Effector memory CD8-positive, alpha-beta T cell (primary cell): ENCODE results near the gene KCNN4.

Experiments used
- ATAC-seq: fragments of 150-1000 bp; cut with Tn5 transposase; replicated peaks from 2 replicates; pipeline ENCODE4 v1.10.0; 2021; ENCODE audit warnings: mild to moderate bottlenecking, moderate library complexity
- DNase-seq, 3 experiments: peaks; one replicate each; pipeline ENCODE4 v3.0.0; 2021
- H3K27ac Mint-ChIP-seq, 2 donors: one replicate each; pipeline ENCODE4 v1.8.0; 2022; ENCODE audit warnings: mild to moderate bottlenecking in 2 of 2, mixed read lengths in 2 of 2, moderate library complexity in 2 of 2
- H3K27me3 Mint-ChIP-seq, 2 donors: one replicate each; pipeline ENCODE4 v1.8.0; 2022; ENCODE audit warnings: mixed read lengths in 2 of 2
- H3K36me3 Mint-ChIP-seq: one replicate; pipeline ENCODE4 v1.8.0; 2022; ENCODE audit warnings: mild to moderate bottlenecking, moderate library complexity, mixed read lengths; ENCODE audit not compliant: insufficient read depth
- H3K4me1 Mint-ChIP-seq, 2 donors: one replicate each; pipeline ENCODE4 v1.8.0; 2022; ENCODE audit warnings: low read depth in 2 of 2, mixed read lengths in 2 of 2
- H3K4me3 Mint-ChIP-seq, 2 donors: one replicate each; pipeline ENCODE4 v1.8.0; 2022; ENCODE audit warnings: mild to moderate bottlenecking in 2 of 2, mixed read lengths in 2 of 2, moderate library complexity in 2 of 2
- H3K9me3 Mint-ChIP-seq, 2 donors: one replicate each; pipeline ENCODE4 v1.8.0; 2022; ENCODE audit warnings: mixed read lengths in 2 of 2

KCNN4 gene

DNA sequence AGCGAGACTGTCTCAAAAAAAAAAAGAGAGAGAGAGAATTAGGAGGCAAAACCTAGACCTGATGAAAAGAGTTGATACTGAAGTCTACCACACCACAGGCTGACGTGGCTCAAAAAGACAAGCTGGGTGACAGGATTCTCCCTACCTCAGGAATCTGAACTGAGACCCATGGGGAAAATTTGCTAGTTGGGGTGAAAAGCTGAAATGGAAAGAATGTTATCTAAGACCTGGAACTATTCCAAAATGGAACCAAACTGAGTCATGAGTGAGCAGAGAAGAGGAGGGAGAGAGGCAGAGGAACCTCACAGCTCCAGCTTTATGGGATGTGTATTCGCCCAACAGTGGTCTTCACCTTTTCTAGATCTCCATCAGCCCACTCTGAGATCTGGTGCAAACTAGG, 37.7 kb downstream of the KCNN4 start:
- Mint-ChIP-seq H3K9me3 (no peaks in the 10 kb centered on the region), H3K4me1 (peaks cover 7 to 16% of the 10 kb centered on the region in 2 donors), H3K4me3 (no peak overlapping the region), H3K36me3 (peaks cover 67% of the 10 kb centered on the region), H3K27ac (no peak overlapping the region), H3K27me3 (no peaks in the 10 kb centered on the region)
- no peak for DNase-seq
- no peak for ATAC-seq

DNA sequence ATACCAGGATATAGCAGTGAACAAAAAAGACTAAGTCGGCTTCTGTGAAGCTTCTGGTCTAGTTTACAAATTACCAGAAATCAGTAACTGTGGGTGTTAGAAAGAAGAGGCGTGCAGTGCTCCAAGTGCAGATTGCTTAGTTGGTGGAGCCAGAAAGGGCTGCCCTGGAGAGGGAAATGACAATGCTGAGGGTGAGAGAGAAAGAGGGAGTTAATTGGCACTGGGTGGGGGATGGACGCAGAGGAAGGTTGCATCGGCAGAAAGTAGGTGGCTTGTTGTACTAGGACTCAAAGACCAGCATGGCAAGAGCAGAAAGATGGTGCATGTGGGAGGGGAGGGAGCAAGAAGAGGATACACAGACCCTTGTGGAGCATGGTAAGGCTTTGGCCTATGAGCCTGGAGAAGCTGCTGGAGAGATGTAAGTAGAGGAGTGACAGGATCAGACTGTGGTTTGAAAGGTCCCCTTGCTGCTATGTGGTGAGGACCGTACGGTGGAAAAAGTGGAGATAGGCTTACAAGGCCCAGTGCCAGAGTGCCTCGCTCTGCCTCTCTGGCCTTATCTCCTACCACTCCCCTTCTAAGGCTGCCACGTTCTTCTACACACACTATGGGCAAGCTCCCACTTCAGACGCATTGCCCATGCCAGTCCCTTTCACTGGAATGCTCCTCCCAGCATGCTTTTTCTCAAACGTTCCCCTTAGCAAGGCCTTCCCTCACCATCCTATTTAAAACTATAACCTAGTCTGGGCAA, 39.5 kb downstream of the KCNN4 start:
- H3K4me1 Mint-ChIP-seq = peaks cover 4 to 21% of the 10 kb centered on the region in 2 donors
- ATAC-seq = no peak
- no peak overlapping the region for H3K4me3 Mint-ChIP-seq
- peak overlapping the region in 1 of 2 donors; percentile 92 for H3K27ac Mint-ChIP-seq
- DNase-seq = no peak
- H3K36me3 Mint-ChIP-seq = peaks cover 53% of the 10 kb centered on the region
- no peaks in the 10 kb centered on the region for H3K27me3 Mint-ChIP-seq
- H3K9me3 Mint-ChIP-seq = no peaks in the 10 kb centered on the region

DNA sequence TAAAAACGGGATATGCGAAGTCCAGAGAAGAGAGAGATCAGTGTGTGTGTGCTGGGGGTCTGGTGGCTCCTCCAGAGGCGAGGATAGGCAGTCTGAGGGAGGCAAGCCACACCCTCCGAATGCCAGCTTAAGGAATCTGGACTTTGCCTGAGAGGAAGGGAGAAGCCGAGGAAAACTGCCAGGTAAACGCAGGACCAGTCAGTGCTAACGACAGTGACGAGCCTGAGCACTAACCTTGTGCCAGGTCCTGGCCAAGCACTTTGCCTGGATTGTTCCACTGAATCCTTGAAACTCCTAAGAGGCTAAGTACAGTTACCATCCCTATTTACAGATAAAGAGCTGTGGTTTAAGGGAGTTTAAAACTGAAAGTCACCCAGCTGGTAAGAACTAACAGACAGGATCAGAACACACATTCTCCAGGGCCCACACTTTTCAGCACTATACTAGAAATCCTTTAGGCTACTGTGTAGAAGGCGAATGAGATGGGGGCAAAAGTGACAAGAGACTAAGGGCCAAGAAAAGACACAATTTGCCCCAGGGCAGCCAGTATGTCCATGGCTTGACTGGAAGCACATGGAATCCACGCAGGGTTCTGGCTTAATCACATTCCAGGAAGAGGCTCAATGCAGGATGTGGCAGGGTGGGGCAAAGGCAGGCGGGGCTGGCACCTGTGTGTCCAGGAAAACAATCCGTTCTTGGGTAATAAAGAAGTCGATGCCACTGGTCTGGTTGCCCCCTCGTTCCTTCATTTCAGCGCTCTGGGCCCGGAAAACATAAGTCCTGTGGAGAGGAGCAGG, 41.1 kb downstream of the KCNN4 start:
- H3K36me3 Mint-ChIP-seq = peaks cover 50% of the 10 kb centered on the region
- no peak for DNase-seq
- H3K4me3 Mint-ChIP-seq = peak overlapping the region in 1 of 2 donors; percentile 11
- peak overlapping the region; percentile 78 to 87 for H3K27ac Mint-ChIP-seq
- ATAC-seq = no peak
- no peaks in the 10 kb centered on the region for H3K27me3 Mint-ChIP-seq
- H3K4me1 Mint-ChIP-seq = peaks cover 4 to 21% of the 10 kb centered on the region in 2 donors
- H3K9me3 Mint-ChIP-seq = no peaks in the 10 kb centered on the region

DNA sequence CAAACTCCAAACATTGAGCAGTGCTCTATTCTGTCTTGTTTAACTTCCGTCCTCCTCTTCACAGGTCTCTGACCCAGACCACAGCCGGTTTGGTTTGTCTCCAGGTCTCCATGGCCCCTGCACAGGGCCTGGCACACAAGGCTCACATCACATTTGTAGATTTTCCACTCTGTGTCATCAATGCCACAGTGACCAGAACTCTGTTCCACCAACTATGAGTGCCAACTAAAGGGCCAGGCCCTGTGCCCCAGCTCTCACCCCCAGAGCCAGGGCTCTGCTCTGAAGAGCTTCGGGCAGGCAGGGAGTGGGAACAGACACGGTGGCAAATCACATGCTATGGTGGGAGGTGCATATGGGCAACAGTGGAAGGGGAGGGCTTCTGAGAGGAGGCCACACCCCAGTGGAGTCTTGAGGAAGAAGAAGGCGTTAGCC, 42.0 kb downstream of the KCNN4 start:
- ATAC-seq (peak; percentile 48), DNase-seq (peak in 1 of 3 experiments; percentile 10)
- H3K9me3 Mint-ChIP-seq = no peaks in the 10 kb centered on the region
- H3K27ac Mint-ChIP-seq = peak overlapping the region; percentile 78 to 87
- peaks cover 4 to 21% of the 10 kb centered on the region in 2 donors for H3K4me1 Mint-ChIP-seq
- no peaks in the 10 kb centered on the region for H3K27me3 Mint-ChIP-seq
- peak overlapping the region in 1 of 2 donors; percentile 11 for H3K4me3 Mint-ChIP-seq
- H3K36me3 Mint-ChIP-seq = peaks cover 46% of the 10 kb centered on the region

DNA sequence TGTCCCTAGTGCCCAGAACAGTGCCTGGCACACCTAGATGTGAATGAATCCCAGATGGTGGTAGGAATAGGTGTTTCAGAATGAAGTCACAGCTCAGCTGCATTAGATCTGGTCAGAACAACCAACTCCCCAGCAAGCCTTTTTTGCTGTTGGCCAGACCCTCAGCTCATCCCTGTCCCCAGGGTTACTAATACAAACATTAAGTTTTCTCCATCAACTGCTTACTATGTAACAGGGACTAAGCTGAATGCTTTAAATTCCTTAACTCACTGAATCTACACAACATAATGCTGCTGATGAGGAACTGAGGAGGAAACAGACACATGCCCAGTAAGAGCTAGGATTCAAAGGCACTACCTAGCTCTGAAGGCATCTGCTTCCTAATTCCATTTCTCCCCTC, 44.8 kb downstream of the KCNN4 start:
- Mint-ChIP-seq H3K4me3 (no peak overlapping the region), H3K27ac (peak overlapping the region; percentile 11 to 78)
- ATAC-seq = no peak

DNA sequence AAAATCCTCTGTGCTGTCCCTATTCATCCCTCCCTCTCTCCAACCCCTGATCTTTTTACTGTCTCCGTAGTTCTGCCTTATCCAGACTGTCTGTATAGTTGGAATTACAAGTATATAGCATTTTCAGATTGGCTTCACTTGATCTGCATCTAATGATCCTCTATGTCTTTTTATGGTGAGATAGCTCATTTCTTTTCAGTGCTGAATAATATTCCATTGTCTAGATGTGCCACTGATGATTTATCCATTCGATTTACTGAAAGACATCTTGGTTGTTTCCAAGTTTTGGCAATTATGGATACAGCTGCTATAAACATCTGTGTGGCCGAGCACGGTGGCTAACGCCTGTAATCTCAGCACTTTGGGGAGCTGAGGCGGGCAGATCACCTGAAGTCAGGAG, 45.8 kb downstream of the KCNN4 start:
- H3K4me3 Mint-ChIP-seq = no peak overlapping the region
- H3K4me1 Mint-ChIP-seq = peaks cover 4 to 26% of the 10 kb centered on the region in 2 donors
- DNase-seq = no peak
- H3K27ac Mint-ChIP-seq = peak overlapping the region in 1 of 2 donors; percentile 80
- no peaks in the 10 kb centered on the region for H3K27me3 Mint-ChIP-seq
- no peaks in the 10 kb centered on the region for H3K9me3 Mint-ChIP-seq
- H3K36me3 Mint-ChIP-seq = peaks cover 23% of the 10 kb centered on the region
- ATAC-seq = no peak

More for the DNA sequence above, 44.8 kb downstream of the KCNN4 start:
- Mint-ChIP-seq H3K36me3 (peaks cover 31% of the 10 kb centered on the region), H3K27me3 (no peaks in the 10 kb centered on the region), H3K4me1 (peaks cover 4 to 26% of the 10 kb centered on the region in 2 donors), H3K9me3 (no peaks in the 10 kb centered on the region)
- DNase-seq = no peak

DNA sequence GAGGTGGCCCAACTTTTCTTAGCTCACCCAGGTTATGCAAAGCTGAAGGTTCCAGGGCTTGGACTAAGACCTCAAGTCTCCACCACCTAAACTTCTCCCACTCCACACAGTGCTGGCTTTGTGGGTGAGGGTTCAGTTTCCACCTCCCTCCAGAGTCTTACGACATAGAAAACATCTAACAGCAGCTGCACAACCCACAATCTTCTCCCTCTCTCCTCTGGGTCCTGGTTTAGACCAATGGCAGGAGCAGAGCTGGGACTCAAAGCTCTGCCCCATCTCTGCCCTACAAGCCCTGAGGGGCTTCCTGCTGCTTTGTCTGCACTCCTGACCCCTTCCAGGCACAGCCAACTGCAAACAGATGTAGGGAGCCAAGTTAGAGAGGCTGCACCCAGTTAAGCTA, 48.9 kb downstream of the KCNN4 start:
- Mint-ChIP-seq H3K9me3 (no peaks in the 10 kb centered on the region), H3K27ac (peak overlapping the region; percentile 53 to 71), H3K27me3 (no peaks in the 10 kb centered on the region), H3K4me3 (no peak overlapping the region), H3K4me1 (peaks cover 0 to 11% of the 10 kb centered on the region in 2 donors), H3K36me3 (peaks cover 21% of the 10 kb centered on the region)
- no peak for ATAC-seq
- DNase-seq = no peak

DNA sequence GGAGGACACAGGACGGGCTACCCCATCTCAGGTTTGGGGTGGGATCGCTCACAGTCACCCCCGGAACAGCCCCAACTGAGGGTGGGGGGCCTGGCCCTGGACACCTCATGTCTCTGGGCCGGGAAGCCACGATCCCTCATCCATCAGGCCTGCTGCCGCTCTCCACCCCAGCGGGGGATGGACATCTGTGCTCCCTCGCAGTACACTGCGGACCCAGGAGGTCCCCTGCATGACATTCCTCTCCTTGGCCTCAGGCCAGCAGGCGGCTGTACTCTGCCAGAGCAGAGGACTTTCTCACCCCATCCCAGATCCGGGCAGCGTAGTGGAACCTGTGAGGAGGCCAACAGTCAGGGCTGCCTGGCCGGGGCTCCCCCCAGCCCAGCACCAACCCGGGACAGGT, 49.4 kb downstream of the KCNN4 start:
- Mint-ChIP-seq H3K36me3 (peaks cover 21% of the 10 kb centered on the region), H3K4me1 (peaks cover 0 to 6% of the 10 kb centered on the region in 2 donors), H3K27ac (peak overlapping the region in 1 of 2 donors; percentile 53), H3K27me3 (no peaks in the 10 kb centered on the region), H3K4me3 (no peak overlapping the region), H3K9me3 (no peaks in the 10 kb centered on the region)
- ATAC-seq (no peak), DNase-seq (no peak)

DNA sequence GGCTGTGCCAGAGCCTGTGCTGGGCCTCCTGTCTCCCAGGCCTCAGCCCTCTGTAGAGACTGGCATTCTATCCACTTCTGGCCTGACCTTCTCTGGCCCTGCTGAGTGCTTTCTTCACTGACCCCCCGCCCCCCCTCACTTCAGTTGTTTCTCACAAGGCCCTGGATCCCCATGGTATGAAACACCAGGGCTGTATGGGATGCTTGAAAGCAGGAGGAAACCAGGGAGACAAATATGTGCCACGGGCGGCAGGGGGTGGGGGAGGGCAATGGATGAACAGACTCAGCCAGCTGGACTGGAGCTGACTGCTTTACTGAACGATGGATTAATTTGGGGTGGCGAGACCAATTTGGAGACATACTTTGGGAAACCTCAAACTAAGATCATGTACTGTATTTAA, 50.9 kb downstream of the KCNN4 start:
- H3K36me3 Mint-ChIP-seq = peaks cover 15% of the 10 kb centered on the region
- peak overlapping the region in 1 of 2 donors; percentile 20 for H3K27ac Mint-ChIP-seq

DNA sequence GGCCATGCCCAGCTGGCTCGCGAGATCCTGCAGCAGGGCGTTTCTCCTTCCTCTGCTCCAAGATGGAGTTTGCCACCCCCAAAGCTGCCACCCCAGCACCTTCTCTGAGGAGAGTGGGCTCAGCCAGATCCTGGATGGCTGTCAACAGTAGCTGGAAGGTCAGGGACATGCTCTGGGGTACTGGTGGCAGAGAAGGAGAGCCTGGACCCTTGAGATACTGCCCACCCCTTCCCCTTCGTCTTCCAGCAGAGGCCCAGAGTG, 53.2 kb downstream of the KCNN4 start:
- no peak overlapping the region for H3K27ac Mint-ChIP-seq
- peaks cover 0 to 5% of the 10 kb centered on the region in 2 donors for H3K4me1 Mint-ChIP-seq
- H3K36me3 Mint-ChIP-seq = peaks cover 11% of the 10 kb centered on the region
- DNase-seq (no peak), ATAC-seq (no peak)
- no peaks in the 10 kb centered on the region for H3K27me3 Mint-ChIP-seq
- no peaks in the 10 kb centered on the region for H3K9me3 Mint-ChIP-seq
- H3K4me3 Mint-ChIP-seq = no peak overlapping the region

More for the DNA sequence above, 50.9 kb downstream of the KCNN4 start:
- Mint-ChIP-seq H3K4me1 (peaks cover 0 to 5% of the 10 kb centered on the region in 2 donors), H3K9me3 (no peaks in the 10 kb centered on the region), H3K27me3 (no peaks in the 10 kb centered on the region), H3K4me3 (no peak overlapping the region)
- ATAC-seq = no peak
- DNase-seq = no peak

DNA sequence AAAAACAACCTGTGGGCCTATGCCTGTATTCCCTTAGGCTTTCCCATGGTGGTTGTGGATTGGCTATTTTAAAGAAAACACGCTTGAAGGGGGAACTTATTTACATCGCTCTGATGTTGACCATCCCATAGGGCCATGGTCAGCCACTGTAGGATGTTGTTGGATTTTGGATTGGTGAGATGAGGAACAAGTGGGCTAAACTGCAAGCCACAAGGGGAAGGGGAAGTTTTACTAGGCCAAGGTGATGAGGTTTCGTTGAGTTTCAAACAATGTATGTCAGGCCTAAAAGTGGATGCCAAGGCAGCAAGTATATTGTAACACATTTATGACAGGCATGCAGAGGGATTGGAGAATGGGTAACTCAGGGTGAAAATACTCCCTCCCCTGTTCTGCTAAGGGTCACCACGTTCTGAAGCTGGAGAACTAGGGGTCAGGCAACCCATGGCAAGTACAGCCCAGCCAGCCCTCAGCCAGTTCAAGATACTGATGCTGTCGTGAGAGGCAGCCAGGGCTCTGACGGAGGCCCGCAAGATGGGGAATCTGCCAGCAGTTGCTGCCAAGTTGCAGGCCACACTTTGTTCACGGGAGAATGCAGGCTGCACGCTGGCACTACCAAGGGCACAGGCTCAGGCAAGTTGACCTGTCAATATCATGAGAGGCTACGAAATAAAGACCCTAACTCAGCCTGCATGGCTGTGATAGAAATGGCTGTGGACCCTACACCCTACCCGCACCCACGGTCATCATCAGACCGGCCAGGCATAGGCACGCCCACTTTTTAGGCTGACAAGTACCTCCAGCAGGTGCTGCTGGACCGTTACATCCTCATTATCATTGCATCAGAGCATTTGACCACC, 53.8 kb downstream of the KCNN4 start:
- H3K27ac Mint-ChIP-seq = peak overlapping the region in 1 of 2 donors; percentile 28
- peaks cover 7% of the 10 kb centered on the region for H3K36me3 Mint-ChIP-seq
- no peaks in the 10 kb centered on the region for H3K9me3 Mint-ChIP-seq
- H3K27me3 Mint-ChIP-seq = no peaks in the 10 kb centered on the region
- H3K4me1 Mint-ChIP-seq = peaks cover 0 to 2% of the 10 kb centered on the region in 2 donors
- H3K4me3 Mint-ChIP-seq = no peak overlapping the region
- ATAC-seq (no peak), DNase-seq (no peak)

DNA sequence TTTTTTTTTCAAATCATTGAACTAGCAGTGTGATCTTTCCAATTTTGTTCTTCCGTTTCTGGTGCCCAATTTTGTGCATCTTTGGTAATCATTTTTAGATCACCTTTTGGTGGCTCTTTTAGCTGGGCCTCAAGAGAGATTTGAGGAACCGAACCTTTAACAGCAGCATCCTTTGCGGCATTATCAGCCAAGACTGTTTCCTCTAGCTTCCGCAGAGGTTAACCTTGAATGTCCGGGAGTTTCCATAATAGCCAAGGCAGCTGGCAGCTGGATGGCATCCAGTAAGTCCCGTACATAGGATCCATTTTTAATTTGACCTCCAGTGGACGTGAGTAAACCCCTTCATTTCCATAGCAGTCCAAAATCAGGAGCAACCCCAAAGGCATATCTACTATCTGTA, 55.3 kb downstream of the KCNN4 start:
- Mint-ChIP-seq H3K4me3 (no peak overlapping the region), H3K4me1 (no peaks in the 10 kb centered on the region), H3K36me3 (peaks cover 7% of the 10 kb centered on the region), H3K27ac (peak overlapping the region in 1 of 2 donors; percentile 10), H3K27me3 (peaks cover 0 to 9% of the 10 kb centered on the region in 2 donors), H3K9me3 (no peaks in the 10 kb centered on the region)
- DNase-seq = no peak
- no peak for ATAC-seq

DNA sequence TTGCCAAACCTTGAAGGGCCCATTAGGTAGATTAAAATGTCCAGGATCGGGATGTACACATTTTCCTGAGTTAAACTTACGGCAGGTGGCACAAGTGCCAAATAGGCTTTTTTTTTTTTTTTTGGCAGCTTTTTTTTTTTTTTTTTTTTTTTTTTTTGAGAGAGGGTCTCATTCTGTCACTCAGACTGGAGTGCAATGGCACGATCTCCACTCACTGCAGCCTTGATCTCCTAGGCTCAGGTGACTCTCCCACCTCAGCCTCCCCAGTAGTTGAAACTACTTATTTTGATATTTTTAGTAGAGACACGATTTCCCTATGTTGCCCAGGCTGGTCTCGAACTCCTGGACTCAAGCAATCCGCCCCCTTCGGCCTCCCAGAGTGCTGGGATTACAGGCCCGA, 55.9 kb downstream of the KCNN4 start:
- Mint-ChIP-seq H3K27ac (no peak overlapping the region), H3K4me3 (no peak overlapping the region), H3K36me3 (peaks cover 7% of the 10 kb centered on the region), H3K4me1 (no peaks in the 10 kb centered on the region), H3K27me3 (peaks cover 0 to 9% of the 10 kb centered on the region in 2 donors), H3K9me3 (no peaks in the 10 kb centered on the region)
- ATAC-seq = no peak
- no peak for DNase-seq
